Measurements from ENCODE around the gene PON2. TPM values are rescaled to one million over a fixed set of nuclear protein-coding genes. Genes with fewer than 3 reads are reported as not detected.
A peak's percentile ranks its signal among the peaks of the same experiment; 100 is the strongest.
"Not testable (repeated sequence)": the region's sequence is repeated elsewhere in the genome, so short reads cannot be mapped to it uniquely, and the experiment has no call there.

PON2 gene
- polyA plus RNA-seq, 3 donors = 18.2 to 47.8 (median 22.6) TPM

DNA sequence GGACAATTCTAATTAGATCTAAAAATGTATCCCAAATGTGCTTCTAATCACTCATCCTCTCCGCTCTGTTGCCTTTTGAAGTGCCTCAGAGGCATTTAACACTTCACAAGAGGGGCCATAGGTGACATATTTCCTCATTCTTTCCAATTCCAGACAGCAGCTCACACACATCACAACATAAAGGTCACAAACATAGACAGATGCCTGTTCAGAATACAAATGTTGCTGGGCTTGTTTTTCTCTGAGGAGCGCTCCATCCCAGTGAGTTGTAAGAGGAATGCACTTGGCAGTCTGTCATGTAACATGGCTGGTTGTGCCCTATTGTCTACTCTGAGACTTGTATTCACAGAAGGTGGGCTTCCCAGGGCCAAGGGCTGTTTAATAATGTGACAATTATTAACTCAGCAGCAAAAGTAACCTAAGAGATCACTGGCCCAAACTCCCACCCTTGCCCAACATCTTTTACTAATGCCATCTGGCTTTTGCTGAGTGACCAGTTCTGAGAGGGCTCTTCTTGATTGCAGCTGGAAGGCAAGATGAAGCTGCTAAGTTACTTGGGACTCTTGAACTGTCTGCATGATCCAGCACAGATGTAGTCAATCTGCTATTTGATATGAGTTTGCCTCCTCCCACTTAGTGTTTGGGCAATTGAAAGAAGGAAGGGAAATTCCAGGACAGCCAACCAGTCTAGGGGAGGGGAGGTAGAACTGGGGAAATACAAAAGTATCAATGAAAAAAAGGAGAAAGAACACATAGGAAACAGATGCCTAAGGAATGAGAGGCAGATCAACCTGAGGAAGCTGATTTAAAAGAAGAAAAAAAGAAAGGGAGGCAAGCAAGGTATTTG lies 13.6 kb downstream of the PON2 start:
- 78 to 100% (median 96%) methylated on average over 2 of the region's 2 CpGs for WGBS, 3 donors
- H3K27ac ChIP-seq (ENCODE audit: low read depth, low read length) = no peak overlapping the region

DNA sequence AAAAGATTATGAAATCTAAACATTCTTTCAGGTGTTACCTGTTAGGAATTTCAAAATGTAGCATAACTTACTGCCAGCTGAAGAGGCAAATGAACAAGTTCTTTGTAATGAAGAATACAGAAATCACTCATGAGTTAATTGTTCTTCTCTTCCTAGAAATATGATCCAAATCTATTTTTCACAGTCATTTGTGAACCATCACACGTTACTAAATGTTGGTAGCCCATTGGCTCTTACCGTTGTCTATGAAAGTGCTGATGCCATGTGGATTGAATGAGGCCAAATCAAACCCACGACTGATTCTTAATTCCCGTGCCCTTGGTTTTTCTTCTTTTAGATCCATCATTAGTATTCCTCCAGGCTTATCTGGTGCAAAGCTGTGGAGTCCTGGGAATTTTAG lies 22.8 kb downstream of the PON2 start:
- H3K27ac ChIP-seq (ENCODE audit: low read depth, low read length) = no peak overlapping the region
- WGBS, 3 donors = 90 to 92% (median 90%) methylated on average over 4 of the region's 4 CpGs

DNA sequence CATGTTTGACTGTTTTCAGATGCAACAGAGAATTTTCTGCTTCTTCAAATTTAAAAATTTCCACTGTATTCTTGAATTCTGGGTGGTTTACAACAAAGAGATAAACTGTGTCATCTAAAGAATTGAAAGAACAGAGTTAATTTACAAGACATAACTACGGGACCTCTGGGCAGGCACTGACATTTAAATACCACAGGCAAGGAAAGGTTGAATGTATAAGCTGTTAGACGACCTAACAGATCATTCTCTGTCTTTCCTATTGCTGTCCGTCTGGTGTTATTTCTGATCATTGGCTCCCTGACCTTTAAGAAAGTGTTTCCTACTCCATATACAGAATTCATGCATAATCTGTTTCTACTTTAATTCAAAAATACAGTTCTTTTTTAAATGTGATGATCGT lies 23.2 kb downstream of the PON2 start:
- no peak overlapping the region for H3K27ac ChIP-seq (ENCODE audit: low read depth, low read length)
- WGBS, 3 donors = 82 to 86% (median 84%) methylated on average over 4 of the region's 4 CpGs

DNA sequence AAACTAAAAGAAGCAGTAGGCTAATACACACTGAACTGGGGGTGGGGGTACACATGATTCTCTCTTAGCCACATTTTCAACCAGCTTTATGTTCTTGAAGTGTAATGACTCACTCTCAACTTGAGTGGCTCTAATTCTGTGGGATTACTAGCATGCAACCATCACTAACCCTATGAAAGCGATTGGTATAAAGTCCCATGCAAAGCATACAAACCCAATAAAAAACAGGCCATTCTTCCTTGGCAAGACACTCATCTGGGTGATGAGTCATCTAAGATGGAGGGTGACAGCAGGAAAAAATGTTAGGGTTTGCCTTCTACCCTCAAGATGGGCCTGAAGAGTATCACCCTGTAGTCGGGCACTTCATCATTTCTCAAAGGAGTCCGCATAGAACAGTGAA lies 23.8 kb downstream of the PON2 start:
- WGBS, 3 donors = 95 to 98% (median 97%) methylated on average over 3 of the region's 3 CpGs
- H3K27ac ChIP-seq (ENCODE audit: low read depth, low read length) = no peak overlapping the region

DNA sequence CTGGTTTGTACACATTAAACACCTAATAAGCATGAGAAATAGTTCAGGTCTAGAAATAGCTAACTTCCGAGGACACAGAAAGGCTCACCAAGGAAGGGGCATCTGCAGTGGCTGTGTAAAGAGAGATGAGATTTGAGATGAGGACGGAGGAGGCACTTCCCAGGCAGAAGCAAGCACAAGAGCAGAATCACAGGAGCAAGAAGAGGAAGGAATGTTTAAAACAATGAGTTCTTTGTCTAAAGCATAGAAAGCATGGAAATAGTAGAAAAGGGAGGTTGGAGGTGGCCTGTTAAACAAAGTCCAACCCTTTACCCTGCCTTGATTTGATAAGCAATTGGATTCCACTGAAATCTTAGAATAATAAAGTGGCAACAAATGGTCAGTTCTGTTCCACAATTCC lies 27.1 kb downstream of the PON2 start:
- WGBS, 3 donors = 57 to 79% (median 66%) methylated on average over 2 of the region's 2 CpGs
- no peak overlapping the region for H3K27ac ChIP-seq (ENCODE audit: low read depth, low read length)

DNA sequence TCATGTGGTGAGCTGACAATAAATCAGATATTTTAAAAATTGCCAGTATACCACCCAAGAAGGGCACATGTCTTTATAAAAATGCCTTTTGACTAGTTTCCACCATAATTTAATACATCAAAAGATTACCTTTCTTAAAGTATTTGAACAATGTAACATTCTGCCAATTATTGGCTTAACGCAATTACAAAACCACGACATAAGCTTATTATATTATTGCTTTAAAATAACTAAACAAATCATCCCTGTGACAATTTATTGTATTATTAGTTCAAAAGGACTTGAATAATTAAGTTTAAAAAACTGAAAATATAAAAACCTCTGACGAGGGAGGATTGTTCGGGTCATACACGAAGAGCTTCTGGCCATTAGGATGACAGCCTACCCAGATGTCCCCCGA lies 29.0 kb downstream of the PON2 start:
- H3K27ac ChIP-seq (ENCODE audit: low read depth, low read length) = no peak overlapping the region
- 96 to 97% (median 97%) methylated on average over 6 of the region's 6 CpGs for WGBS, 3 donors

DNA sequence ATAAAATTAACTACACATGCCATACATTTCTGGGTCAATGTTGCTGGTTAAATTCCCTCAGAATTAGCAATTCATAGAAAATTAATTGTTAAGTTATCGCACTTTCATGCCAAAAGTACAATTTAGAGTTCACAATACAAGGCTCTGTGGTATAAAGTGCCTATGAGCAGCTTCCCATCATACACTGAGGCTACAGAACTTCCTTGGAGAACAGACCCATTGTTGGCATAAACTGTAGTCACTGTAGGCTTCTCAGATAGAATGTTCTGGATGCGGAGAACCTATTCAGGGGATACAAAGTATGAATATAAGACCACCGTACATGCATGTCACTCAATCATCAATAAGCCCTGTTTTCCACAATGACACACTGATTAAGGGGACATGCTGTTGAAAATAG lies 29.6 kb downstream of the PON2 start:
- WGBS, 3 donors = 94 to 99% (median 96%) methylated on average over 3 of the region's 3 CpGs

DNA sequence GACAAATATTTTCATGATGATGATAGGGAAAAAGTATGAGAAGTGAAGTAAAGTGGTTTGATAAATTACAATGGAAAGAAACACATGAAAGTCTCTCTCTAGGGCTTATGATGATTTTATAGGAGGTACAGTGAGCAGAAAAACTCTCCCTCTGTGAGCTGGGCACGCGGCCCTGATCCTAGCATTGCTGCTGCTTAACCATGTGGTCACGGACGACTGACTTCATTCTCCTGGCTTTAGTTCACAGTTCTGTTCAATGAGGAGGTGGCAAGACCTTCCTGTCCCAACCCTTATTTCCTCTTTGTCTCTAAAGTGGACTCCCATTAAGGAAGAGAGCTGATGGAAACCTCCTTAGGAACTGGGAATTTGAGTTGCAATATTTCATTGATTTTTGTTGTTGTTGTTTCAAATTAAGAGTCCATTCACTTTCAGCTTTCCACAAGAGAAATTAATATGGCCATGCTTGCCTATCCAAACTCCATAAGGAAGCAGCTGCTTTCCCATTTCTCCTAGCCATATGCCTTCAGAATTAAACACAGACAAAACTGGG lies 30.4 kb downstream of the PON2 start:
- 41 to 51% (median 49%) methylated on average over 4 of the region's 4 CpGs for WGBS, 3 donors
- no peak overlapping the region for H3K27ac ChIP-seq (ENCODE audit: low read depth, low read length)

More for the DNA sequence above, 29.6 kb downstream of the PON2 start:
- no peak overlapping the region for H3K27ac ChIP-seq (ENCODE audit: low read depth, low read length)

DNA sequence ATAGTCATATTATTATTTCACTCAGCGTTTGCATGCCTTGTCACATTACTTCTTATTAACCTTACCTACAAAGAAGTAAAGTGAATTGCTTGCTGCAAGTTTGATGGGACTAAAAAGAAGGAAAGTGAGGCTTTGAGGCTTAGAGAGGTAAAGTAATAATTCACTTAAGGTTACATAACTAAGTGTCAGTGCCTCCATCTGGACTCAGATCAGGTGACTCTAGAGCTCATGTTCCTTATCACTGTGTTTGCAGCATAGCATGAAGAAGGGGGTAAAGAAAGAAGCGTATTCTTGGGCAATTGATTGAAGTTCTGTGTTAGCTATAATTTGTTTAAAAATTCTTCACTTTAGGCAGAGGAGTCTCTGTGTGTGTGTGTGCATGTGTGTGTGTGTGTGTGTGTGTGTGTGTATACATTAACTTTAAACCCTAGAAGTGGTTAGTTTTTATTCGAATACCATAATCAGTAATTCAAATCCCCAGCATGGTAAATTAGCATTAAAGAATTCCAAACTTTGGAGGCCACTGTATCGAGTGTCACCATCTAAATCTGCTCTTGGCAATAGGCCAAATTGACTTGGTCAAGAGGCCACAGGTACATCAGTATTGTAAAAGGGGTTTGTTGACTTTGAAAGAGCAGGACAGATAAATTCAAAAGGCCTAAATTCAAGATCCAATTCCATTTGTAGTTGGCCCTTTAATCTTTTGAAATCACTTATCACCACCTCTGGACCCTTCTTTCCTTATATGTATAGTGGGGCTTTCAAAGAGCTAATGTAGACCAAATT lies 36.5 kb downstream of the PON2 start:
- H3K27ac ChIP-seq (ENCODE audit: low read depth, low read length) = no peak overlapping the region
- WGBS, 3 donors = 75 to 91% (median 85%) methylated on average over 4 of the region's 4 CpGs

DNA sequence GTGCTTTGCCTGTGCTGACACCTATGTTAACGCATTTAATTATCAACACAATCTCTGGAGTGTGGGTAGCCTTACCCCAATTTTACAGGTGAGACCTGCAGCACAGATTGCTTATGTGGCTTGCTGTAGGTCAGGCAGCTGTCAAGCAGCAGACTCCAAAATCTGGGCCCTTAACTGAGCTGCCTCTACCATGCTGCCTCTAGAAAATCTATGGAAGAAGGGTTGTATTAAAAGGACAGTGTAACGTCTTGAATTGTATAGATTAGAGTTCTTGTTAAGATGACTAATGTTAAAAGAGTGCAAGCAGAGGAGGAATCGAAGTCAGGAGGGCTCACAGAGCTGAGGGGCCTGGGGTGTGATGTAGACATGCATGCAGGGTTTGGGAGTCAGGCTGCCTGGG lies 37.4 kb downstream of the PON2 start:
- no peak overlapping the region for H3K27ac ChIP-seq (ENCODE audit: low read depth, low read length)
- WGBS, 3 donors = 71 to 91% (median 83%) methylated on average over 3 of the region's 3 CpGs

DNA sequence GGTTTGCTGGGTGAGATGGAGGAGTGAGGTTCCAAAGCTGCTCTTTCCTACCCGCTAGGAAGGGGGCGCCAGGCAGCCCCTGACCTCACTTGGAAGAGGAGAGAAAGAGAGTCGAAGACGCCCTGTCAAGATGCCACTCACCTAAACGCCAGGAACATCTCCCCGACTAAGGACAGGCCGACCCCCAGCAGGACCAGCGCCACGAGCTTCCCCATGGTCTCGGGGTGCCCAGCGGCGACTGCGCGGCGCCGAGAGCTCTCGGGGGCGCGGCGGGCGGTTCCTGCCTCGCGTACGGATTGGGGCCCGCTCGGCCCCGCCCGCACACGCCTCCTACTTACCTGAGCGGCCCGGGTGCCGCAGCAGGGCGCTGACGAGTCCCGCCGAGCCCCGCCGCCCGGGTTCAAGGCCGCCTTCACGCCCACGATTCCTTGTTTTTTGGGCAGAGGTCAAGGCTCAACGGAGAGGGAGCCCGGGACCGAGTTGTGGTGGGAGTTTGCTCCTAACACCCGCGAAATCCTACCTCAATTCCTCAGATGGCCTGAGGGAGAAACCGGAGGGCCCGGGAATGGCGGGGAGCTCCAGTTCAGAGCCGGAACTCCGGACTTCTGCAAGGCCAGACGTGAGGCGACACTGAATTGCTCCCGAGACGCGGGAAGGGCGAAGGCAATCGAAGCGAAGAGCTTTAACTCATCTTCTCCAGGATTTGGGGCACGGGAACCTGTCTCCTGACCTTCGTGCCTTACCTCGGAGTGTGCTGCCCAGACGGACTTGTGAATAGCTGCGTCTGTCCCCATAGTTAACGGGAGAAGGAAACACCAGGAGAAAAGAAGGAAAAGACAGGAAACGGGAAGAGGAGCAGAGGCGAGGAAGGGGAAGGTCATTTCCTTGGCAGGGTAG lies 38.4 kb downstream of the PON2 start, which contains the start of gene PON3:
Gene PON3, minus strand, starts transcription at position 240 of the 897 bp plus-strand sequence. Its CDS starts 25 bp downstream, at position 215.
- H3K27ac ChIP-seq (ENCODE audit: low read depth, low read length) = peak within 1 kb of the TSS; percentile 26
- WGBS, 3 donors = 4% methylated on average over 66 to 68 of the region's 68 CpGs

DNA sequence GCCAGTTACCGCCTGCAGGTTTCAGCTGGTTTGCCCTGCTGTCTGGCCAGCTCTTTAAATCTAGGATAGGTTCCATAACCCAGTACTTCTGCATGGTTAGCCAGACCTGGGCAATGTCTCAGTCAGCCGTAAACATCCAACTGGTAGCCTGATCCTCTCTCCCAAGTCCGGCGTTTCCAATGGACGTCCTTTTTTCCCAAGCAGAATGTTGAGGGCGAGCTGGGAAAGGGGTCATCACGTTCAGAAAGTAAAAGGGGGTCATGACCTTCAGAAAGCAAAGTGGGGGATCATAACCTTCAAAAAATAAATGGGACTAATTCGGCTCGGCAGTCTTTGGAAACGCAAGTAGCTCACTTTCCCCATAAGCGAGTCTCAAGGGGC lies 39.1 kb downstream of the PON2 start:
- 66 to 75% (median 70%) methylated on average over 11 of the region's 11 CpGs for WGBS, 3 donors
- peak overlapping the region; percentile 26 for H3K27ac ChIP-seq (ENCODE audit: low read depth, low read length)

DNA sequence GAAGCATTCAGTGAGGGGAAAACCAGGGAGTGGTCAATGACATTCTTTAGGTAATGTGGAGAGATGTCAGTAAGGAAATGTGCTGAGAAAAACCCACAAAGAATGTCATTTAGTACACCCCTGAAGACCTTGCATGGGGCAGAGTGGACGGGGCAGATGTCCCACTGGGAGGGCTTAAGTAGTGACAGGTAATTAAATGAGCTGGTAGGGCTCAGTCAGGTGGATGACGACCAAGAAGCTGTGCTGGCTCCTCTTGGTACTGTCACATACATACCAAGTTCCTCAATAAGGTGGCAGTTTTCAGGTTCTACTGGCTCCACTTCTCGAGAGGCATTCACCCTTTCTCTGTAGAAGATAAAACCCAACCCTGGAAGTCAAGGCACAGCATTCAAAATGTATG lies 40.5 kb downstream of the PON2 start:
- H3K27ac ChIP-seq (ENCODE audit: low read depth, low read length) = no peak overlapping the region
- 87 to 92% (median 88%) methylated on average over 3 of the region's 3 CpGs for WGBS, 3 donors

DNA sequence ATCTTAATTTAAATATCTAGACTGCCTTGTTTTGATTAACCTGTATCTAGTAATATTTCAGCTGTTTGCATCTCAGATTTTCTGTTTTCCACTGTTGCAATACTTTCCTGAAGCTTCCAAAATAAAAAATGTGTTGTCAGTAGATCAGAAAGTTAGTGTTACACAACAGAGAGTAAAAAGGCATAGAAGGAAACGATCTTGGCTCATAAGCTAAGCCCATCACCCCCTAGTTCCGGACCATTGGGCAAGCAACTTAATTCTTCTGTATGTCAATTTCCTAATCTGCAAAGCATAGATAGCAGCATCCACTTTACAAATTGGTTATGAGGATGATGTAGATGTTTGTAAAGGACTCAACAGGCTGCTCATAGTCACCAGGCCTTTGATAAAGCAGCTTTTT lies 43.1 kb downstream of the PON2 start:
- WGBS, 3 donors = 41 to 63% (median 46%) methylated on average over 2 of the region's 2 CpGs

DNA sequence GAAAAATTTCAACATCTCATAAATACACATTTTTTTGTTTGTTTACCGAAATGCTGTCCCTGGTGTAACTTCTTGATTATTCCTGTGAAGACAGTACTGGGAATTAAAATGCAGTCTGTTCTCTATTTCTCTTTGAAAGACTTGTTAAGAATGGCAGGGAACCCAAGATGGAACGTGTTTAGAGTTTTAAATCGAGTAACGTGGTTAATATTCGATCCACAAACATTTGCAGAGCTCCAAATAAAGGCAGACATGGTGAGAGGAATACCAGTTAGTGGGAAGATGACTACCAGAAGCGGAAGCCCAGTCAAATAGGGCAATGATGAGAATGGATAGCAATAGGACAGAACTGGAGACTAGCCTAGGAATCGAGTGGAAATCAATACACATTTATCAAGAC lies 45.3 kb downstream of the PON2 start:
- H3K27ac ChIP-seq (ENCODE audit: low read depth, low read length) = no peak overlapping the region
- 79 to 92% (median 87%) methylated on average over 7 of the region's 7 CpGs for WGBS, 3 donors

More for the DNA sequence above, 43.1 kb downstream of the PON2 start:
- no peak overlapping the region for H3K27ac ChIP-seq (ENCODE audit: low read depth, low read length)

DNA sequence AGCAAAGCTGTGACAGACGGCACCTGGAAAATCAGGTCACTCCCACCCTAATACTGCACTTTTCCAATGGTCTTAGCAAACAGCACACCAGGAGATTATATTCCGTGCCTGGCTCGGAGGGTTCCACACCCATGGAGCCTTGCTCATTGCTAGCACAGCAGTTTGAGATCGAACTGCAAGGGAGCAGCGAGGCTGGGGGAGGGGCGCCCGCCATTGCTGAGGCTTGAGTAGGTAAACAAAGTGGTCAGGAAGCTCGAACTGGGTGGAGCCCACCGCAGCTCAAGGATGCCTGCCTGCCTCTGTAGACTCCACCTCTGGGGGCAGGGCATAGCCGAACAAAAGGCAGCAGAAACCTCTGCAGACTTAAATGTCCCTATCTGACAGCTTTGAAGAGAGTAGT lies 55.4 kb downstream of the PON2 start:
- H3K27ac ChIP-seq (ENCODE audit: low read depth, low read length) = not testable (repeated sequence)
- 92 to 96% (median 94%) methylated on average over 9 to 10 of the region's 10 CpGs for WGBS, 3 donors

DNA sequence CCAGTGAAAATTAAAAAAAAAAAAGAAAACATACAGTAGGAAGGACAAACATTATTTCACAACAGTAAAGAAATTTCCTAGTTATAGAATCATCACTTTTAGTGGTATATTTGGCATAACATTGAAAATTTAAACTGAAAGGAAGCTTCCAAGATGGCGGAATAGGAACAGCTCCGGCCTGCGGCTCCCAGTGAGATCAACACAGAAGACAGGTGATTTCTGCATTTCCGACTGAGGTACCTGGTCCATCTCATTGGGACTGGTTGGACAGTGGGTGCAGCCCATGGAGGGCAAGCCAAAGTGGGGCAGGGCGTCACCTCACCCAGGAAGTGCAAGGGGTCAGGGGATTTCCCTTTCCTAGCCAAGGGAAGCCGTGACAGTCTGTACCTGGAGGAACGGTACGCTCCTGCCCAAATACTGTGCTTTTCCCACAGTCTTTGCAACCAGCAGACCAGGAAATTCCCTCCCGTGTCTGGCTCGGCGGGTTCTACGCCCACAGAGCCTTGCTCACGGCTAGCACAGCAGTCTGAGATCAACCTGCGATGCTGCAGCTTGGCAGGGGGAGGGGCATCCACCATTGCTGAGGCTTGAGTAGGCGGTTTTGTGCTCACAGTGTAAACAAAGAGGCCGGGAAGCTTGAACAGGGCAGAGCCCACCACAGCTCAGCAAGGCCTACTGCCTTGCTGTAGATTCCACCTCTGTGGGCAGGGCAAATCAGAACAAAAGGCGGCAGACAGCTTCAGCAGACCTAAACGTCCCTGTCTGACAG lies 58.0 kb downstream of the PON2 start:
- H3K27ac ChIP-seq (ENCODE audit: low read depth, low read length) = no peak overlapping the region
- WGBS, 3 donors = 90 to 92% (median 90%) methylated on average over 18 of the region's 18 CpGs

All from adipose tissue (tissue), 3 donors.